Measurements from ENCODE around the gene LHFPL6. TPM values are rescaled to one million over a fixed set of nuclear protein-coding genes. Genes with fewer than 3 reads are reported as not detected.

The LHFPL6 gene
- total and polyA plus RNA-seq, 9 of the 15 experiments (the other 6 are each of a cell fraction or from before 2014, with no cell fraction given) = 0.18 TPM; not detected in 8

DNA sequence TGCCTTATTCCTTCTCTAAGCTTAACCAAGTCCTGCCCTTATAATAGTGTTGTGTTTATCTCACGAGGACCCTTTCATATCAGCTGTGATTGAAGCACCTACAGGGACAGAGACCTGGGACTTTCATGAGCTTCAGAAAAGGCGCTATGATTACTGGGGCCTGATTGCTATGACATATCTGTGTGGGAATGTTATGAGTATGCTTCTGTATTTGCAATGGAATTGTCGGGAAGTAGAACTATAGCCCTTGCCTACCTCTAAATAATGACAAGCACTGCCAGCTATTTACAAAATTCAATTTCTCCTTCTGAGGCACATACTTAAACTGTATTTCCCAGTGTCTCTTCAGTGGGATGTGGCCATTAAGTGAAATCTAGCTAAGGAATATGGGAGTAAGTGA is 191.5 kb downstream of the LHFPL6 start:
- Histone ChIP-seq H4K20me1 (replicated peaks; ENCODE audit: control insufficient read depth, insufficient read depth, low read length) (no peaks in the 10 kb centered on the region), H3K27ac (ENCODE audit: extremely low read depth, low read depth, low read length) (no peak overlapping the region), H3K9ac (ENCODE audit: insufficient read depth in 1 of 2, low read depth in 2 of 2, low read length in 2 of 2) (no peak overlapping the region), H3K4me1 (replicated peaks in 1 of 2; ENCODE audit: control insufficient read depth in 2 of 2, insufficient read depth in 2 of 2, low read length in 2 of 2) (no peaks in the 10 kb centered on the region), H3K36me3 (ENCODE audit: control insufficient read depth, insufficient read depth, low read length) (no peaks in the 10 kb centered on the region), H3K4me2 (ENCODE audit: insufficient read depth, low read length) (no peak overlapping the region), H3K9me3 (replicated peaks; ENCODE audit: control insufficient read depth, insufficient read depth, low read depth, low read length) (no peaks in the 10 kb centered on the region), H3K9me1 (ENCODE audit: control insufficient read depth, insufficient read depth, low read length) (no peaks in the 10 kb centered on the region), H3K4me3 (no peak overlapping the region), H2AFZ (ENCODE audit: low read depth, low read length) (no peak overlapping the region), H3K79me2 (ENCODE audit: control insufficient read depth, insufficient read depth, low read length) (no peaks in the 10 kb centered on the region), H3K27me3 (ENCODE audit: control insufficient read depth in 2 of 2, insufficient read depth in 2 of 2, low read length in 2 of 2) (no peaks in the 10 kb centered on the region; a peak in 1 of 5 replicates)
- intact Hi-C loops (cut with micrococcal nuclease) = no loop called here
- ATAC-seq = no peak
- ChIA-PET CTCF (ENCODE audit: low intra/inter-chr PET ratio) (no interaction called here), POLR2A (no interaction called here)
- DNase-seq (ENCODE audit: extremely low read depth in 1 of 4, low spot score in 3 of 4) = no peak
- no peak for FAIRE-seq
- in situ Hi-C loops (cut with MboI) = no loop called here
- WGBS (ENCODE audit: insufficient coverage, low coverage, missing lambda C conversion rate) = 0% methylated on average over 3 of the region's 3 CpGs
- no TSS peak for BruUV-seq (replicated peaks)
- TF ChIP-seq ZNF197 (CRISPR knock-in tag; IDR thresholded peaks at IDR 0.05; ENCODE audit: low read depth) (no peak), ZZZ3 (IDR thresholded peaks at IDR 0.05) (no peak), ZNF3 (CRISPR knock-in tag; IDR thresholded peaks at IDR 0.05) (no peak), ZBTB11 (CRISPR knock-in tag; IDR thresholded peaks at IDR 0.05) (no peak), SIX5 (IDR thresholded peaks at IDR 0.05; ENCODE audit: borderline replicate concordance in 1 of 2, insufficient read depth in 1 of 2, low read depth in 1 of 2, low read length in 2 of 2) (no peak), KDM5B (IDR thresholded peaks at IDR 0.05; ENCODE audit: insufficient replicate concordance, low read depth, low read length) (no peak), NCOA1 (IDR thresholded peaks at IDR 0.05; ENCODE audit: low read depth) (no peak), FOXM1 (IDR thresholded peaks at IDR 0.05; ENCODE audit: low read depth) (no peak), FOXM1 (CRISPR knock-in tag; IDR thresholded peaks at IDR 0.05; ENCODE audit: low read depth) (no peak), CAMTA2 (CRISPR knock-in tag; conservative IDR thresholded peaks at IDR 0.05) (no peak), HDGF (IDR thresholded peaks at IDR 0.05) (no peak), FIP1L1 (IDR thresholded peaks at IDR 0.05; ENCODE audit: low read depth, low read length, poor library complexity, severe bottlenecking) (no peak)
- TF ChIP-seq, protein P1, sequence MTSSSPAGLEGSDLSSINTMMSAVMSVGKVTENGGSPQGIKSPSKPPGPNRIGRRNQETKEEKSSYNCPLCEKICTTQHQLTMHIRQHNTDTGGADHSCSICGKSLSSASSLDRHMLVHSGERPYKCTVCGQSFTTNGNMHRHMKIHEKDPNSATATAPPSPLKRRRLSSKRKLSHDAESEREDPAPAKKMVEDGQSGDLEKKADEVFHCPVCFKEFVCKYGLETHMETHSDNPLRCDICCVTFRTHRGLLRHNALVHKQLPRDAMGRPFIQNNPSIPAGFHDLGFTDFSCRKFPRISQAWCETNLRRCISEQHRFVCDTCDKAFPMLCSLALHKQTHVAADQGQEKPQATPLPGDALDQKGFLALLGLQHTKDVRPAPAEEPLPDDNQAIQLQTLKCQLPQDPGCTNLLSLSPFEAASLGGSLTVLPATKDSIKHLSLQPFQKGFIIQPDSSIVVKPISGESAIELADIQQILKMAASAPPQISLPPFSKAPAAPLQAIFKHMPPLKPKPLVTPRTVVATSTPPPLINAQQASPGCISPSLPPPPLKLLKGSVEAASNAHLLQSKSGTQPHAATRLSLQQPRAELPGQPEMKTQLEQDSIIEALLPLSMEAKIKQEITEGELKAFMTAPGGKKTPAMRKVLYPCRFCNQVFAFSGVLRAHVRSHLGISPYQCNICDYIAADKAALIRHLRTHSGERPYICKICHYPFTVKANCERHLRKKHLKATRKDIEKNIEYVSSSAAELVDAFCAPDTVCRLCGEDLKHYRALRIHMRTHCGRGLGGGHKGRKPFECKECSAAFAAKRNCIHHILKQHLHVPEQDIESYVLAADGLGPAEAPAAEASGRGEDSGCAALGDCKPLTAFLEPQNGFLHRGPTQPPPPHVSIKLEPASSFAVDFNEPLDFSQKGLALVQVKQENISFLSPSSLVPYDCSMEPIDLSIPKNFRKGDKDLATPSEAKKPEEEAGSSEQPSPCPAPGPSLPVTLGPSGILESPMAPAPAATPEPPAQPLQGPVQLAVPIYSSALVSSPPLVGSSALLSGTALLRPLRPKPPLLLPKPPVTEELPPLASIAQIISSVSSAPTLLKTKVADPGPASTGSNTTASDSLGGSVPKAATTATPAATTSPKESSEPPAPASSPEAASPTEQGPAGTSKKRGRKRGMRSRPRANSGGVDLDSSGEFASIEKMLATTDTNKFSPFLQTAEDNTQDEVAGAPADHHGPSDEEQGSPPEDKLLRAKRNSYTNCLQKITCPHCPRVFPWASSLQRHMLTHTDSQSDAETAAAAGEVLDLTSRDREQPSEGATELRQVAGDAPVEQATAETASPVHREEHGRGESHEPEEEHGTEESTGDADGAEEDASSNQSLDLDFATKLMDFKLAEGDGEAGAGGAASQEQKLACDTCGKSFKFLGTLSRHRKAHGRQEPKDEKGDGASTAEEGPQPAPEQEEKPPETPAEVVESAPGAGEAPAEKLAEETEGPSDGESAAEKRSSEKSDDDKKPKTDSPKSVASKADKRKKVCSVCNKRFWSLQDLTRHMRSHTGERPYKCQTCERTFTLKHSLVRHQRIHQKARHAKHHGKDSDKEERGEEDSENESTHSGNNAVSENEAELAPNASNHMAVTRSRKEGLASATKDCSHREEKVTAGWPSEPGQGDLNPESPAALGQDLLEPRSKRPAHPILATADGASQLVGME (CRISPR knock-in tag; IDR thresholded peaks at IDR 0.05) = no peak
